ENCODE data around the gene ANKRD45.
"Not testable (repeated sequence)": the region's sequence is repeated elsewhere in the genome, so short reads cannot be mapped to it uniquely, and the experiment has no call there.

- not testable (repeated sequence) for TF ChIP-seq EZH2 (IDR thresholded peaks at IDR 0.05; ENCODE audit: borderline replicate concordance, insufficient read depth, low read depth, low read length, poor library complexity, severe bottlenecking); CTCF (IDR thresholded peaks at IDR 0.05)
Observed at GRCh38 chr1:173642450-173643139, 27.1 kb downstream of the ANKRD45 start.

All from B cell (primary cell).